NT2/D1 (cell line): ENCODE measurements around the gene PPP1CA.

Experiments used
- DNase-seq: peaks from one replicate; pipeline ENCODE4 v3.0.0-alpha.2; 2011; ENCODE audit warnings: low read depth, low spot score
- H3K27me3 ChIP-seq: 2 replicates; pipeline ENCODE4 v1.6.0; 2011; ENCODE audit warnings: mild to moderate bottlenecking; ENCODE audit not compliant: insufficient read length, insufficient read depth
- H3K36me3 ChIP-seq: 2 replicates; pipeline ENCODE4 v1.6.1; 2011; ENCODE audit warnings: mild to moderate bottlenecking, low read length, mixed read lengths; ENCODE audit not compliant: insufficient read depth, insufficient read length
- H3K4me1 ChIP-seq: 2 replicates; pipeline ENCODE4 v1.5.1; 2011; ENCODE audit not compliant: insufficient read depth, insufficient read length
- H3K4me3 ChIP-seq: 2 replicates; pipeline ENCODE4 v1.5.1; 2011; ENCODE audit warnings: low read depth; ENCODE audit not compliant: insufficient read length
- H3K9ac ChIP-seq: 2 replicates; pipeline ENCODE4 v1.6.0; 2011; ENCODE audit warnings: low read depth; ENCODE audit not compliant: insufficient read length
- H3K9me3 ChIP-seq: 2 replicates; pipeline ENCODE4 v1.5.1; 2011; ENCODE audit warnings: mild to moderate bottlenecking, low read length; ENCODE audit not compliant: insufficient read depth
- SUZ12 ChIP-seq: IDR thresholded peaks from 2 replicates; pipeline ENCODE4 v1.6.1; 2011; ENCODE audit not compliant: insufficient read length, insufficient read depth; ENCODE audit errors: extremely low read depth
- YY1 ChIP-seq: IDR thresholded peaks from 2 replicates; pipeline ENCODE4 v1.6.1; 2011; ENCODE audit not compliant: insufficient read length, insufficient read depth
- ZNF274 ChIP-seq: IDR thresholded peaks from 2 replicates; pipeline ENCODE4 v1.6.1; 2011; ENCODE audit warnings: mild to moderate bottlenecking, low read depth, low read length

Gene PPP1CA

DNA sequence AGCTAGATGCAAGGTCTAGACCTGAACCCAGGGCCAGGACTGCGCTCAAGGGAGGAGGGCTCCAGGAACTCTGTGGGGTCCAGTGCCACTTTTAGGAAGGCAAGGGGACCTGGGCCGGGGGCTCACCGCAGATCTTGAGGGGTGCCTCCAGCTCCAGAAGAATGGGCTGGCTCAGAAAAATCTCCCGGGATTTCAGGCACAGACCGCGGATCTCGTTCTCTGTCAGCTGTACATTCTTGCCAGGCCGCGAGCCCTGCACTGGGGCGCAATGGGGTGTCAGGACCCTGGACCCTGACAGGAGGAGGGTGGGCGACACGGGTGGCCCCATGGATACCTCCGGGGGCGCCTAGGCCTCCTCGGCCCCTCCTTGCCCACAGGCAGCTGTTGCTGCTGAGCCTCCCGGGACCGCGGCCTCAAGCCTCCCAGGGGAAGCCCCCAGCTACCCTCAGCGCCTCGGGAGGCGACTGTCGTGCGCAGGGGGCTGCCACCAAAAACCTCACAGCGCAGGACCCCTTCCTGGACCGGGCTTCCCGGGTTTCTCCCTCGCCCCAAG, 640 bp downstream of the PPP1CA start:
- TF ChIP-seq SUZ12 (no peak), ZNF274 (no peak), YY1 (no peak)
- DNase-seq: no peak

DNA sequence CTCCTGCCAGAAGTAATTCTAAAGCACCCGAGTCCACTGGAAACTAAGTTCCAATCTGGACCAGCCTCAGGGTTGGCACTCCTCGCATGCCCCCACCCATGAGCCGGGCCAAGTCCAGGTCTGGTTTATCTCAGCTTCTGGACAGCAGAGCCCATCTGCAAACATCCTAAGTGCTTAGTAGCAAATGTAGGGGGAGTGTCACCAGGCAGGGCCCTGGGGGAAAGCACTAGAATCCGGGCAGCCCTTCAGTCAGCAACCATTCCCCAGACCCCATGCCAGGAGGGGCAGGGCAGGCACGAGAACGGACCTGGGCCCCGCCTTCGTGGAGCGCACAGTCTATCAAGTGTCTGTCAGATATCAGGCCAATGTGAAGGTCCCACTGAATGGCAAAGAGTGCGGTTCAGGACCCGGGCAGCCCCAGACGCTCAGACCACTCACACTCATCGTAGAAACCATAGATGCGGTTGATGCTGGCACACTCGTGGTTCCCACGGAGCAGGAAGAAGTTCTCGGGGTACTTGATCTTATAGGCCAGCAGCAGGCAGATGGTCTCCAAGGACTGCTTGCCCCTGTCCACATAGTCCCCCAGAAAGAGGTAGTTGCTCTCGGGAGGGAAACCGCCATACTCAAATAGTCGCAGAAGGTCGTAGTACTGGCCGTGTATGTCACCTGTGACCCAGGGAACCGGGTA, 1.3 kb downstream of the PPP1CA start:
- peaks cover 31% of the 10 kb centered on the region for H3K4me1 ChIP-seq
- peak overlapping the region; percentile 89 for H3K4me3 ChIP-seq
- TF ChIP-seq YY1 (no peak), SUZ12 (no peak), ZNF274 (no peak)
- H3K36me3 ChIP-seq: peaks cover 52% of the 10 kb centered on the region
- no peak for DNase-seq
- H3K9me3 ChIP-seq: no peaks in the 10 kb centered on the region
- peaks cover 11% of the 10 kb centered on the region for H3K27me3 ChIP-seq
- H3K9ac ChIP-seq: peak overlapping the region; percentile 99

More for the DNA sequence above, 640 bp downstream of the PPP1CA start:
- H3K4me1 ChIP-seq: peaks cover 31% of the 10 kb centered on the region
- H3K27me3 ChIP-seq: peaks cover 15% of the 10 kb centered on the region
- H3K4me3 ChIP-seq: peak overlapping the region; percentile 89
- no peaks in the 10 kb centered on the region for H3K9me3 ChIP-seq
- peaks cover 46% of the 10 kb centered on the region for H3K36me3 ChIP-seq
- H3K9ac ChIP-seq: peak overlapping the region; percentile 99

DNA sequence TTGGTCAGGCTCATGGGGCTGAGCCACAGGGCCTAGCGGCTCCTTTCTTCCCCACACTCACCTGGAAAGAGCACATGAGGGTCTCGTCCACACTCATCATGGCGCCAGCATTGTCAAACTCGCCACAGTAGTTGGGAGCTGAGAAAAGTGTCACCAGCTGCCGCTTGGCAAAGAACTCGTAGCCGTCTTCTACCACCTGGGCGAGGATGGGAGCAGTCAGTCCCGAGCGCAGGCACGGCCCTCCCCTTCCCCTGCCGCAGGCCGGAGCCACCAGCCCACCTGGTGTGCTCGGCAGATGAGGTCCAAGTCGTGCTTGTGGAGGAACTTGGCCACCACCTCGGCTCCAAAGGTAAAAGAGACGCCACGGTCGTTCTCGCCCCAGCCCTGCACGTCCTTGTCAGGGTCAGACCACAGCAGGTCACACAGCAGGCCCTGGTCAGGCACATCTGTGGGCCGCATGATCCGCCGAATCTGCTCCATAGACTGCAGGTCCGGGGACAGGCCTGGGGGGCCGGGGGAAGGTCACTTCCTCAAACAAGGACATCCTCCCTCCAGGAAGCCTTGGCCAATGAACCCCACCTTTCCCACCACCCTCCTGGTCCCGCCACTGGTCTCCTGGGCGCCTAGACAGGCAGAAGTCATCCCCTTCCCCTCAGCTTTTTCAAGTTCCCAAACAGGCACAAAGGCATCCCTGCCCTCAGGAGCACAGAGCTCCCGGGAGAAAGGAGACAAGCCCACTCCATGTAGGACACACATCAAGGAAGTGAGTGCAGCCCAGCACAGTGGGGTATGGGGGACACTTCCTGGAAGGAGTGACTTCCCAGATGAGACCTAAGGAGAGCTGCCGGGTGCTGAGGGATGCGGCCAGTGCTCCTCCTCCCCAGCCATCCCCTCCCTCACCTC, 2.7 kb downstream of the PPP1CA start:
- no peak for DNase-seq
- Histone ChIP-seq H3K4me3 (no peak overlapping the region), H3K9me3 (no peaks in the 10 kb centered on the region), H3K27me3 (no peaks in the 10 kb centered on the region), H3K9ac (peak overlapping the region; percentile 17), H3K36me3 (peaks cover 62% of the 10 kb centered on the region), H3K4me1 (peaks cover 26% of the 10 kb centered on the region)
- TF ChIP-seq SUZ12: no peak
- no peak for TF ChIP-seq YY1
- no peak for TF ChIP-seq ZNF274

DNA sequence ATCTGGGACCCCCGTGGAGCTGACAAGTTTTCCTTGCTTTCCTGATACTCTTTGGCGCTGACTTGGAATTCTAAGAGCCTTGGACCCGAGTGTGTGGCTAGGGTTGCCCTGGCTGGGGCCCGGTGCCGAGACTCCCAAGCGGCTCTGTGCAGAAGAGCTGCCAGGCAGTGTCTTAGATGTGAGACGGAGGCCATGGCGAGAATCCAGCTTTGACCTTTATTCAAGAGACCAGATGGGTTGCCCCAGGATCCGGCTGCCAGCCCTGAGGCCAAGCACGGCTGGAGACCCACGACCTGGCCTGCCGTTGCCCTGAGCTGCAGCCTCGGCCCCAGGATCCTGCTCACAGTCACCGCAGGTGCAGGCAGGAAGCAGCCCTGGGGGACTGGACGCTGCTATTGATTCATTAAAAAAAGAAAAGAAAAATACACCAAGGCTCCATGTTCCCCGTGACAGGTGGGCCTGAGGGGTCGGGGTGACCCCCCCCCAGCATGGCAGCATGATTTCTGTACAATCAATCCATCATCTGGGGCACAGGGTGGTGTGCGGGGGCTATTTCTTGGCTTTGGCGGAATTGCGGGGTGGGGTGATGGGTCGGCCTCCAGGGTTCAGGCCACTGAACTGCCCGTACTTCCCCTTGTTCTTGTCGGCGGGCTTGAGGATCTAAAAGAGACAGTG, 3.5 kb downstream of the PPP1CA start:
- no peak overlapping the region for H3K4me3 ChIP-seq
- H3K36me3 ChIP-seq: peaks cover 70% of the 10 kb centered on the region

DNA sequence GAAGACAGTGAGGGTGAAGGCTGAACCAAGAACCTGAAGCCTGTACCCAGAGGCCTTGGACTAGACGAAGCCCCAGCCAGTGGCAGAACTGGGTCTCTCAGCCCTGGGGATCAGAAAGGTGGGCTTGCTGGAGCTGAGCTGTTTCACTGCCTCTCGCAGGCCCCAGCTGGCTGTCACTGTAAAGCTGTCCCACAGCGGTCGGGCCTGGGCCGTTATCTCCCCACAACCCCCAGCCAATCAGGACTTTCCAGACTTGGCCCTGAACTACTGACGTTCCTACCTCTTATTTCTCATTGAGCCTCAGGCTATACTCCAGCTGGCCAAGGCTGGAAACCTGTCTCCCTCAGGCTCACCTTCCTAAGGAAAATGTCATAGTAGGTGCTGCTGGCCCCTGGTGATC, 4.1 kb downstream of the PPP1CA start:
- Histone ChIP-seq H3K9me3 (no peaks in the 10 kb centered on the region), H3K9ac (peak overlapping the region; percentile 33), H3K27me3 (peaks cover 2% of the 10 kb centered on the region), H3K36me3 (peaks cover 74% of the 10 kb centered on the region), H3K4me1 (peaks cover 24% of the 10 kb centered on the region), H3K4me3 (no peak overlapping the region)
- DNase-seq: no peak
- TF ChIP-seq ZNF274 (no peak), SUZ12 (no peak), YY1 (no peak)

More for the DNA sequence above, 3.5 kb downstream of the PPP1CA start:
- DNase-seq: no peak
- no peak overlapping the region for H3K9ac ChIP-seq
- peaks cover 25% of the 10 kb centered on the region for H3K4me1 ChIP-seq
- no peaks in the 10 kb centered on the region for H3K27me3 ChIP-seq
- no peaks in the 10 kb centered on the region for H3K9me3 ChIP-seq
- TF ChIP-seq ZNF274 (no peak), SUZ12 (no peak), YY1 (no peak)

DNA sequence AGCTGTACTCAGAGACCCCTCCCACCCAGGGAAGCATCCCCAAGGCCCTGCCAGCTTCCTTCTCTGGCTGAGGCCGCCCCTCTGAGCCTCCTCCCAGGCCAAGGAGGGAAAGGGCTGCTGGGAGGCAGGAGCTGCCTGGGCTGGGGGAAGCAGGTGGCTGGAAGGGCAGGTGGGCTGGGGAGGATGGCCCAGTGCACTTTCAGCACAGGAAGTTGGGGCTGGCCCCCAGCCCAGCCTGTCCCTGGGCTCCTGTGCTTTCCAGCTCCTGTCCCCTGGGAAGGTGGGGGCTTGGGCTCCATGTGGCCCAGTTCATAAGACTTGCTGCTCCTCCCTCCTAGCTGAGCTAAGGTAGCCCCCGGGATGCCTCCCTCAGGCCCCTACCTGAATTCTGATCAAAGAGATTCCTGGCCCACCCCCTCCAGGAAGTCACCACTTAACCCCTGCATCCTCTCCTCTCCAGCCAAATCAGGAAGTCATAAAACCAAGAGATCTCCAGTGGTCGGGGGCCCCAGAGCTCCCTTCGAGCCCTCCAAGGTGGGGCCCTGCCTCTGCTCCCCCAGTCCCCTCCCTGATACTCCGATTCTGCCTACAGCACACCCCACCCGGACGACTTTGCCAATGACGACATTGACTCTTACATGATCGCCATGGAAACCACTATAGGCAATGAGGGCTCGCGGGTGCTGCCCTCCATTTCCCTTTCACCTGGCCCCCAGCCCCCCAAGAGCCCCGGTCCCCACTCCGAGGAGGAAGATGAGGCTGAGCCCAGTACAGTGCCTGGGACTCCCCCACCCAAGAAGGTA, 4.9 kb downstream of the PPP1CA start:
- H3K9ac ChIP-seq: no peak overlapping the region
- TF ChIP-seq SUZ12 (no peak), ZNF274 (no peak), YY1 (no peak)
- peaks cover 7% of the 10 kb centered on the region for H3K27me3 ChIP-seq
- no peak for DNase-seq
- H3K9me3 ChIP-seq: no peaks in the 10 kb centered on the region
- H3K4me1 ChIP-seq: peaks cover 23% of the 10 kb centered on the region
- H3K4me3 ChIP-seq: no peak overlapping the region
- H3K36me3 ChIP-seq: peaks cover 74% of the 10 kb centered on the region
